OCI-LY3 (cell line): ENCODE measurements around the gene CAMTA1.

Source experiments
- H2AFZ ChIP-seq: fragments of 200-600, 300-600 bp; shearing (Covaris generic); 2 replicates; pipeline ENCODE4 v1.6.0; 2014; ENCODE audit warnings: antibody characterized with exemption, low read depth, low read length
- H3K27ac ChIP-seq: fragments of 200-600, 300-600 bp; sonication (generic); 2 replicates; pipeline ENCODE4 v1.5.1; 2014; ENCODE audit warnings: mild to moderate bottlenecking, low read length, moderate library complexity, mixed read lengths
- H3K27me3 ChIP-seq: fragments of 200-600, 300-600 bp; sonication (generic); 2 replicates; pipeline ENCODE4 v1.6.1; 2014; ENCODE audit warnings: low read depth, low read length, mixed read lengths
- H3K36me3 ChIP-seq: fragments of 200-600, 300-600 bp; sonication (generic); replicated peaks from 2 replicates; pipeline ENCODE3; 2014; ENCODE audit warnings: low read depth, low read length, mixed read lengths
- H3K4me1 ChIP-seq: fragments of 300-600, 200-600 bp; sonication (generic); 2 replicates; pipeline ENCODE4 v1.6.1; 2014; ENCODE audit warnings: low read length, mixed read lengths
- H3K4me2 ChIP-seq: fragments of 200-600, 300-600 bp; sonication (generic); 2 replicates; pipeline ENCODE4 v1.6.1; 2014; ENCODE audit warnings: low read length, mixed read lengths
- H3K4me3 ChIP-seq: fragments of 300-600, 200-600 bp; sonication (generic); 2 replicates; pipeline ENCODE4 v1.5.1; 2014; ENCODE audit warnings: antibody characterized with exemption, mild to moderate bottlenecking, low read length, moderate library complexity
- H3K79me2 ChIP-seq: fragments of 300-600, 200-600 bp; shearing (Covaris generic); 2 replicates; pipeline ENCODE4 v1.6.1; 2014; ENCODE audit warnings: mild to moderate bottlenecking, low read length, mixed read lengths
- H3K9ac ChIP-seq: fragments of 300-600, 200-600 bp; shearing (Covaris generic); 2 replicates; pipeline ENCODE4 v1.6.0; 2014; ENCODE audit warnings: mild to moderate bottlenecking, low read length, moderate library complexity
- H3K9me3 ChIP-seq: fragments of 200-600, 300-600 bp; shearing (Covaris generic); 2 replicates; pipeline ENCODE4 v1.6.1; 2014; ENCODE audit warnings: low read length, mixed read lengths; ENCODE audit not compliant: insufficient read depth
- H4K20me1 ChIP-seq: fragments of 200-600, 300-600 bp; sonication (generic); 2 replicates; pipeline ENCODE4 v1.6.1; 2016; ENCODE audit warnings: low read length, mixed read lengths; ENCODE audit not compliant: insufficient read depth
- CTCF ChIP-seq: fragments of 200-600, 300-600 bp; sonication (generic); IDR thresholded peaks from 2 replicates; pipeline ENCODE4 v1.5.1; 2014; ENCODE audit warnings: antibody characterized with exemption, low read length, low read depth
- EZH2phosphoT487 ChIP-seq: fragments of 200-600 bp; shearing (Covaris generic); IDR thresholded peaks from 2 replicates; pipeline ENCODE4 v1.6.1; 2018; ENCODE audit warnings: antibody characterized with exemption, mixed run types, low read depth

Gene CAMTA1

GRCh38 chr1:7485086-7485780, 700.0 kb downstream of the CAMTA1 start:
- Histone ChIP-seq H3K4me3 (no peak overlapping the region), H3K9me3 (no peaks in the 10 kb centered on the region), H3K79me2 (no peaks in the 10 kb centered on the region), H3K9ac (no peak overlapping the region), H3K4me2 (no peak overlapping the region), H3K36me3 (no peaks in the 10 kb centered on the region), H2AFZ (no peak overlapping the region), H3K4me1 (peaks cover 7% of the 10 kb centered on the region; the same call in 1 of the 2 replicates), H4K20me1 (no peaks in the 10 kb centered on the region), H3K27me3 (no peaks in the 10 kb centered on the region; the same call in 1 of the 2 replicates), H3K27ac (no peak overlapping the region)
- no peak for TF ChIP-seq CTCF
- no peak for TF ChIP-seq EZH2phosphoT487

- Histone ChIP-seq H2AFZ (no peak overlapping the region), H3K9ac (no peak overlapping the region), H3K9me3 (no peaks in the 10 kb centered on the region), H3K4me3 (no peak overlapping the region), H3K4me1 (peaks cover 7% of the 10 kb centered on the region; the same call in 1 of the 2 replicates), H3K79me2 (no peaks in the 10 kb centered on the region), H3K36me3 (no peaks in the 10 kb centered on the region), H3K27ac (no peak overlapping the region), H3K4me2 (no peak overlapping the region), H3K27me3 (no peaks in the 10 kb centered on the region; the same call in 1 of the 2 replicates), H4K20me1 (no peaks in the 10 kb centered on the region)
- no peak for TF ChIP-seq EZH2phosphoT487
- no peak for TF ChIP-seq CTCF
These were observed 700.6 kb downstream of the CAMTA1 start for GRCh38 chr1:7485826-7486225.

- Histone ChIP-seq H3K27me3 (no peaks in the 10 kb centered on the region), H3K9me3 (no peaks in the 10 kb centered on the region), H4K20me1 (no peaks in the 10 kb centered on the region), H3K36me3 (no peaks in the 10 kb centered on the region), H3K27ac (no peak overlapping the region), H3K4me3 (no peak overlapping the region), H3K9ac (no peak overlapping the region), H3K79me2 (no peaks in the 10 kb centered on the region), H2AFZ (no peak overlapping the region), H3K4me2 (no peak overlapping the region), H3K4me1 (peaks cover 3% of the 10 kb centered on the region; the same call in 1 of the 2 replicates)
- no peak for TF ChIP-seq EZH2phosphoT487
- no peak for TF ChIP-seq CTCF
These were observed 702.7 kb downstream of the CAMTA1 start for GRCh38 chr1:7487766-7488474.

DNA sequence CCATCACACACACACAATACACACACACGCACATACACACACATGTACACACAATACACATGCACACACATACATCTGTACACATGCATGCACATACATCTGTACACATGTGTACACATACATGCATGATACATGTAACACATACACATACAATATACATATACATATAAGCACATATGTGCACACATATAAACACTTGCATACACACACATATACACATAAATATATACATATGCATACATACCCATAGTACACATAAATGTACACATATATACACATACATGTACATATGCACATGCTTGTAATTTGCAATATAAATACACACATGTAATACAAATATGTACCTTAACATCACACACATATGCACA, 703.2 kb downstream of the CAMTA1 start:
- no peak overlapping the region for H3K9ac ChIP-seq
- TF ChIP-seq CTCF (no peak), EZH2phosphoT487 (no peak)
- H3K79me2 ChIP-seq, result no peaks in the 10 kb centered on the region
- H4K20me1 ChIP-seq, result no peaks in the 10 kb centered on the region
- no peak overlapping the region for H3K27ac ChIP-seq
- H3K27me3 ChIP-seq, result no peaks in the 10 kb centered on the region
- H3K4me2 ChIP-seq, result no peak overlapping the region
- H3K36me3 ChIP-seq, result no peaks in the 10 kb centered on the region
- H2AFZ ChIP-seq, result no peak overlapping the region
- no peak overlapping the region for H3K4me3 ChIP-seq
- no peaks in the 10 kb centered on the region for H3K9me3 ChIP-seq
- no peaks in the 10 kb centered on the region for H3K4me1 ChIP-seq
